ENCODE results near the gene PTP4A1. TPM values are rescaled to one million over a fixed set of nuclear protein-coding genes. Genes with fewer than 3 reads are reported as not detected.

The PTP4A1 gene
- polyA plus RNA-seq, 1 donor (not counting 4 experiments of a cell fraction or from before 2014, with no cell fraction given), result 65.7 TPM

- FAIRE-seq (peak; percentile 85), DNase-seq (ENCODE audit: low read depth, low spot score) (peak; percentile 66)
- H3K4me2 ChIP-seq (ENCODE audit: control insufficient read depth, extremely low read depth, insufficient read depth, low read depth, low read length), result peak overlapping the region; percentile 60
- no peaks in the 10 kb centered on the region for H3K79me2 ChIP-seq (ENCODE audit: control insufficient read depth, insufficient read depth, low read length)
- H3K27me3 ChIP-seq (ENCODE audit: control insufficient read depth, extremely low read depth, insufficient read depth, low read length), result no peaks in the 10 kb centered on the region
- no peaks in the 10 kb centered on the region for H3K9me1 ChIP-seq (ENCODE audit: control insufficient read depth, extremely low read depth, insufficient read depth, low read length)
- H3K36me3 ChIP-seq (ENCODE audit: control insufficient read depth in 2 of 2, extremely low read depth in 1 of 2, insufficient read depth in 2 of 2, low read length in 2 of 2), result no peaks in the 10 kb centered on the region
- peak overlapping the region; percentile 0 for H2AFZ ChIP-seq (ENCODE audit: control insufficient read depth, low read length)
- no peaks in the 10 kb centered on the region for H4K20me1 ChIP-seq (ENCODE audit: control insufficient read depth, extremely low read depth, insufficient read depth, low read length)
- peaks cover 27% of the 10 kb centered on the region for H3K4me1 ChIP-seq (ENCODE audit: control insufficient read depth, extremely low read depth, insufficient read depth, low read length)
- dilution Hi-C loops (cut with MboI; ENCODE audit: extremely low pct_ligation_motif_present, low sequenced_read_pairs), result no loop called here
- peak overlapping the region; percentile 56 for H3K9ac ChIP-seq (ENCODE audit: control insufficient read depth, extremely low read depth, insufficient read depth, low read length)
- TF ChIP-seq CTCF (optimal IDR thresholded peaks at IDR 0.05 in 1 of 3, IDR thresholded peaks at IDR 0.05 in 1 of 3, conservative IDR thresholded peaks at IDR 0.05 in 1 of 3; ENCODE audit: extremely low read depth in 1 of 3, insufficient read depth in 2 of 3, low read length in 3 of 3), result no peak
- no peak for TF ChIP-seq EZH2 (IDR thresholded peaks at IDR 0.05; ENCODE audit: low read length)
- H3K4me3 ChIP-seq (ENCODE audit: control insufficient read depth in 2 of 3, extremely low read depth in 1 of 3, insufficient read depth in 2 of 3, low read depth in 1 of 3, low read length in 3 of 3), result no peak overlapping the region
- no peaks in the 10 kb centered on the region for H3K9me3 ChIP-seq (ENCODE audit: control insufficient read depth, low read depth, low read length)
- peak overlapping the region; percentile 82 for H3K27ac ChIP-seq (ENCODE audit: control insufficient read depth, insufficient read depth, low read length)
These were observed 15.9 kb upstream of the PTP4A1 start for GRCh38 chr6:63556369-63556768.

GRCh38 chr6:63558278-63558677, 14.0 kb upstream of the PTP4A1 start:
- DNase-seq (ENCODE audit: low read depth, low spot score) (no peak), FAIRE-seq (no peak)
- dilution Hi-C loops (cut with MboI; ENCODE audit: extremely low pct_ligation_motif_present, low sequenced_read_pairs), result no loop called here
- Histone ChIP-seq H3K4me3 (ENCODE audit: control insufficient read depth in 2 of 3, extremely low read depth in 1 of 3, insufficient read depth in 2 of 3, low read depth in 1 of 3, low read length in 3 of 3) (no peak overlapping the region), H3K9ac (ENCODE audit: control insufficient read depth, extremely low read depth, insufficient read depth, low read length) (no peak overlapping the region), H3K4me1 (ENCODE audit: control insufficient read depth, extremely low read depth, insufficient read depth, low read length) (peaks cover 26% of the 10 kb centered on the region), H3K79me2 (ENCODE audit: control insufficient read depth, insufficient read depth, low read length) (no peaks in the 10 kb centered on the region), H3K27ac (ENCODE audit: control insufficient read depth, insufficient read depth, low read length) (no peak overlapping the region), H3K27me3 (ENCODE audit: control insufficient read depth, extremely low read depth, insufficient read depth, low read length) (no peaks in the 10 kb centered on the region), H2AFZ (ENCODE audit: control insufficient read depth, low read length) (no peak overlapping the region), H3K36me3 (ENCODE audit: control insufficient read depth in 2 of 2, extremely low read depth in 1 of 2, insufficient read depth in 2 of 2, low read length in 2 of 2) (no peaks in the 10 kb centered on the region), H3K9me1 (ENCODE audit: control insufficient read depth, extremely low read depth, insufficient read depth, low read length) (no peaks in the 10 kb centered on the region), H3K9me3 (ENCODE audit: control insufficient read depth, low read depth, low read length) (no peaks in the 10 kb centered on the region), H4K20me1 (ENCODE audit: control insufficient read depth, extremely low read depth, insufficient read depth, low read length) (no peaks in the 10 kb centered on the region), H3K4me2 (ENCODE audit: control insufficient read depth, extremely low read depth, insufficient read depth, low read depth, low read length) (no peak overlapping the region)
- TF ChIP-seq CTCF (optimal IDR thresholded peaks at IDR 0.05 in 1 of 3, IDR thresholded peaks at IDR 0.05 in 1 of 3, conservative IDR thresholded peaks at IDR 0.05 in 1 of 3; ENCODE audit: extremely low read depth in 1 of 3, insufficient read depth in 2 of 3, low read length in 3 of 3) (no peak), EZH2 (IDR thresholded peaks at IDR 0.05; ENCODE audit: low read length) (no peak)

All from keratinocyte (primary cell).